Measurements from ENCODE around the gene C1RL.

C1RL gene

GRCh38 chr12:7102582-7102981, 6.4 kb downstream of the C1RL start:
- Histone ChIP-seq H3K36me3 (ENCODE audit: control insufficient read depth, insufficient read depth, low read length) (peaks cover 5% of the 10 kb centered on the region), H3K9me3 (ENCODE audit: control insufficient read depth, low read length) (peaks cover 11% of the 10 kb centered on the region), H3K4me1 (ENCODE audit: control insufficient read depth, insufficient read depth, low read length, poor library complexity, severe bottlenecking) (no peaks in the 10 kb centered on the region), H3K4me3 (ENCODE audit: extremely low read depth, insufficient read depth, low read length, poor library complexity, severe bottlenecking) (no peak overlapping the region), H3K27ac (ENCODE audit: low read depth, low read length, severe bottlenecking) (no peak overlapping the region)
- 87 to 96% methylated on average over 3 of the region's 3 CpGs for WGBS, 2 experiments (ENCODE audit: insufficient coverage in 2 of 2)

- peaks cover 5% of the 10 kb centered on the region for H3K36me3 ChIP-seq (ENCODE audit: control insufficient read depth, insufficient read depth, low read length)
- no peak overlapping the region for H3K4me3 ChIP-seq (ENCODE audit: extremely low read depth, insufficient read depth, low read length, poor library complexity, severe bottlenecking)
- WGBS, 2 experiments (ENCODE audit: insufficient coverage in 2 of 2), result 80 to 95% methylated on average over 6 to 9 of the region's 10 CpGs
- H3K27ac ChIP-seq (ENCODE audit: low read depth, low read length, severe bottlenecking), result no peak overlapping the region
- H3K4me1 ChIP-seq (ENCODE audit: control insufficient read depth, insufficient read depth, low read length, poor library complexity, severe bottlenecking), result no peaks in the 10 kb centered on the region
- H3K9me3 ChIP-seq (ENCODE audit: control insufficient read depth, low read length), result peaks cover 11% of the 10 kb centered on the region
These were observed 7.3 kb downstream of the C1RL start for GRCh38 chr12:7101694-7102131.

DNA sequence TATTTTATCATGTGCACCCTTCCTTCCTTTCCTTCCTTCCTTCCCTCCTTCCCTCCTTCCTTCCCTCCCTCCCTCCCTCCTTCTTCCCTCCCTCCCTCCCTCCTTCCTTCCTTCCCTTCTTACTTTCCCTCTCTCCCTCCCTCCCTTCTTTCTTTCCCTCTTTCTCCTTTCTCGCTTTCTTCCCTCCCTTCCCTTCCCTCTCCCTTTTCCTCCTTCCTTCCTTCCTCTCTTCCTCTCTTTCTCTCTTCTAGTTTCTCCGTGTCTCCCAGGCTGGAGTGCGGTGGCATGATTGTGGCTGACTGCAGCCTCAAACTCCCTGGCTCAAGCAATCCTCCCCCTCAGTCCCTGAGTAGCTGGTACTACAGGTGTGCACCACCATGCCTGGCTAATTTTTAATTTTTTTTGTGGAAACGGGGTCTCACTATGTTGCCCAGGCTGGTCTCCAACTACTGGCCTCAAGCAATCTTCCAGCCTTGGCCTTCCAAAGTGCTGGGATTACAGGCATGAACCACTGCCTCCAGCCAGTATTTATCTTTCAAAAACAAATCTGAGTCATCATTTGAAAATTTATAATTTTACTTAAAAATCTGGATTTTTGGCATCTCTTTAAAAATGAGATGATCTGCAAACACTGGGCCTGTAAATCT, 7.8 kb downstream of the C1RL start:
- peaks cover 8% of the 10 kb centered on the region for H3K9me3 ChIP-seq (ENCODE audit: control insufficient read depth, low read length)
- WGBS, 2 experiments (ENCODE audit: insufficient coverage in 2 of 2), result 88 to 90% methylated on average over 3 to 4 of the region's 4 CpGs
- H3K4me1 ChIP-seq (ENCODE audit: control insufficient read depth, insufficient read depth, low read length, poor library complexity, severe bottlenecking), result no peaks in the 10 kb centered on the region
- no peak overlapping the region for H3K27ac ChIP-seq (ENCODE audit: low read depth, low read length, severe bottlenecking)
- no peak overlapping the region for H3K4me3 ChIP-seq (ENCODE audit: extremely low read depth, insufficient read depth, low read length, poor library complexity, severe bottlenecking)
- peaks cover 5% of the 10 kb centered on the region for H3K36me3 ChIP-seq (ENCODE audit: control insufficient read depth, insufficient read depth, low read length)

GRCh38 chr12:7100239-7100638, 8.8 kb downstream of the C1RL start:
- no peak overlapping the region for H3K4me3 ChIP-seq (ENCODE audit: extremely low read depth, insufficient read depth, low read length, poor library complexity, severe bottlenecking)
- H3K9me3 ChIP-seq (ENCODE audit: control insufficient read depth, low read length), result no peaks in the 10 kb centered on the region
- peaks cover 5% of the 10 kb centered on the region for H3K36me3 ChIP-seq (ENCODE audit: control insufficient read depth, insufficient read depth, low read length)
- no peaks in the 10 kb centered on the region for H3K4me1 ChIP-seq (ENCODE audit: control insufficient read depth, insufficient read depth, low read length, poor library complexity, severe bottlenecking)
- 96 to 100% methylated on average over 1 to 3 of the region's 4 CpGs for WGBS, 2 experiments (ENCODE audit: insufficient coverage in 2 of 2)
- no peak overlapping the region for H3K27ac ChIP-seq (ENCODE audit: low read depth, low read length, severe bottlenecking)

GRCh38 chr12:7099290-7099996, 9.6 kb downstream of the C1RL start:
- no peaks in the 10 kb centered on the region for H3K4me1 ChIP-seq (ENCODE audit: control insufficient read depth, insufficient read depth, low read length, poor library complexity, severe bottlenecking)
- no peak overlapping the region for H3K27ac ChIP-seq (ENCODE audit: low read depth, low read length, severe bottlenecking)
- peaks cover 5% of the 10 kb centered on the region for H3K36me3 ChIP-seq (ENCODE audit: control insufficient read depth, insufficient read depth, low read length)
- 86 to 92% methylated on average over 8 to 9 of the region's 9 CpGs for WGBS, 2 experiments (ENCODE audit: insufficient coverage in 2 of 2)
- no peaks in the 10 kb centered on the region for H3K9me3 ChIP-seq (ENCODE audit: control insufficient read depth, low read length)
- no peak overlapping the region for H3K4me3 ChIP-seq (ENCODE audit: extremely low read depth, insufficient read depth, low read length, poor library complexity, severe bottlenecking)

- 91 to 95% methylated on average over 18 of the region's 19 CpGs for WGBS, 2 experiments (ENCODE audit: insufficient coverage in 2 of 2)
- no peaks in the 10 kb centered on the region for H3K4me1 ChIP-seq (ENCODE audit: control insufficient read depth, insufficient read depth, low read length, poor library complexity, severe bottlenecking)
- no peak overlapping the region for H3K4me3 ChIP-seq (ENCODE audit: extremely low read depth, insufficient read depth, low read length, poor library complexity, severe bottlenecking)
- H3K9me3 ChIP-seq (ENCODE audit: control insufficient read depth, low read length), result no peaks in the 10 kb centered on the region
- no peak overlapping the region for H3K27ac ChIP-seq (ENCODE audit: low read depth, low read length, severe bottlenecking)
- peaks cover 5% of the 10 kb centered on the region for H3K36me3 ChIP-seq (ENCODE audit: control insufficient read depth, insufficient read depth, low read length)
These were observed 12.0 kb downstream of the C1RL start for GRCh38 chr12:7096979-7097378.

DNA sequence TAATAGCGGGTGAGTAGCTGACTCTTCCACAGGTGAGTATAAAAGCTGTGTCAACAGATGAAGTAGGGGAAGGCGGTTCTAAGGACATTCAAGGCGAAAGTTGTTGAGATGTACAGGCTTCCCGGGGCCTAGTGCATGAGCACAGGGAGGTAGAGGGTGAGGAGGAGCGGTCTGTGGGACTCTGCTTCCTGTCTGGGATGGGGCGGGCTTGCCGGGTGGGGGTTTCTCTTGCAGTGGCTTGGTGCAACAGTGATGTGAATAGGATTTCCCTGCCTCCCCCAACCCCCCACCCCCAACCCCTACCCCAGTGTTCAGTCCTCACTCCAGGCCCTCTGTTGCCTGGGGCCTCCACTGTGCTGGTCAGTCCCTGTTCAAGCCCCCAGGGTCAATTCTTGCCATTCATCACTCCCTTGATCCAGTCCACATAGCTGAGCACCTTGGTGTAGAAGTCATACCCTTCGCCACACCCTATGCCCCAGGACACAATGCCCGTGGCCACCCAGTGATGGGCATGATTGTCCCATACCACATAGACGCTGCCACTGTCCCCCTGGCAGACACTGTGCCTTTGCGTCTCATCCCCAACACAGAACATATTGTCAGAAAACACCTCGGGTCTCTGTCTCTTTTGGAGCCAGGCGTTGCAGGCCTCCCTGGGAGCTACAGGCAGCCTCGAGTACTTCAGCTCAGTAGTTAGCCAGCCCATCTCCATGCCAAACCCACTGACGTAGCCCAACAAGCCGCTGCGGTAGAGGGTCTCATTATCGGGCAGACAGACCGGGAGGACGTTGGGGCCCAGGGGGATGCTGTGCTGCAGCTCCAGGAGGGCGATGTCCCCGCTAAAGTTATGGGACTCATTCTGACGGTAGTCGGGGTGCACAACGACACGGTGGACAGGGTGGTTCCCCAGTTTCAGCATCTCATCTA, 12.7 kb downstream of the C1RL start:
- Histone ChIP-seq H3K36me3 (ENCODE audit: control insufficient read depth, insufficient read depth, low read length) (peaks cover 5% of the 10 kb centered on the region), H3K9me3 (ENCODE audit: control insufficient read depth, low read length) (no peaks in the 10 kb centered on the region), H3K4me3 (ENCODE audit: extremely low read depth, insufficient read depth, low read length, poor library complexity, severe bottlenecking) (no peak overlapping the region), H3K27ac (ENCODE audit: low read depth, low read length, severe bottlenecking) (no peak overlapping the region), H3K4me1 (ENCODE audit: control insufficient read depth, insufficient read depth, low read length, poor library complexity, severe bottlenecking) (no peaks in the 10 kb centered on the region)
- 94 to 95% methylated on average over 21 to 22 of the region's 26 CpGs for WGBS, 2 experiments (ENCODE audit: insufficient coverage in 2 of 2)

GRCh38 chr12:7093892-7094291, 15.1 kb downstream of the C1RL start:
- H3K9me3 ChIP-seq (ENCODE audit: control insufficient read depth, low read length), result no peaks in the 10 kb centered on the region
- no peaks in the 10 kb centered on the region for H3K36me3 ChIP-seq (ENCODE audit: control insufficient read depth, insufficient read depth, low read length)
- 87 to 96% methylated on average over 7 to 10 of the region's 10 CpGs for WGBS, 2 experiments (ENCODE audit: insufficient coverage in 2 of 2)
- H3K4me1 ChIP-seq (ENCODE audit: control insufficient read depth, insufficient read depth, low read length, poor library complexity, severe bottlenecking), result no peaks in the 10 kb centered on the region
- H3K27ac ChIP-seq (ENCODE audit: low read depth, low read length, severe bottlenecking), result no peak overlapping the region
- H3K4me3 ChIP-seq (ENCODE audit: extremely low read depth, insufficient read depth, low read length, poor library complexity, severe bottlenecking), result no peak overlapping the region

DNA sequence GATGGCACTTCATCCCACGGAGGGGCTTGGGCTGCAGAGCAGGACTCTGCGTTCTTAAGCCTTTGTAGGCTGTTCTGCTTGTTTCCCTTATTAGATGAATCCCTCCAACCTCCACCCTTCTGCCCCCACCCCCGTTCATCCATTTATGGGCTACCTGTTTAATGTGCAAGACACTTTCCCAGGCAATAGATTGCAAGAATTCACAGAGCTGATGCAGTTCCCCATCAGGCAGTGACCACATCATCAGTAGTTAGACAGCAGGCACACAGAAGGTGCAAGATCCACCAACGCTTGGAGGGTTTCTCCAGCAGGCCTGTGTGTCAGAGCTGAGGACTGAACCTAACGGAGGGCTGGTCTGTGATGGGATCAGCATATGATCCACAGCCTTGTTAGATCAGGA, 15.5 kb downstream of the C1RL start:
- Histone ChIP-seq H3K4me3 (ENCODE audit: extremely low read depth, insufficient read depth, low read length, poor library complexity, severe bottlenecking) (no peak overlapping the region), H3K9me3 (ENCODE audit: control insufficient read depth, low read length) (no peaks in the 10 kb centered on the region), H3K4me1 (ENCODE audit: control insufficient read depth, insufficient read depth, low read length, poor library complexity, severe bottlenecking) (no peaks in the 10 kb centered on the region), H3K27ac (ENCODE audit: low read depth, low read length, severe bottlenecking) (no peak overlapping the region), H3K36me3 (ENCODE audit: control insufficient read depth, insufficient read depth, low read length) (no peaks in the 10 kb centered on the region)
- WGBS, 2 experiments (ENCODE audit: insufficient coverage in 2 of 2), result 89 to 94% methylated on average over 5 of the region's 5 CpGs

DNA sequence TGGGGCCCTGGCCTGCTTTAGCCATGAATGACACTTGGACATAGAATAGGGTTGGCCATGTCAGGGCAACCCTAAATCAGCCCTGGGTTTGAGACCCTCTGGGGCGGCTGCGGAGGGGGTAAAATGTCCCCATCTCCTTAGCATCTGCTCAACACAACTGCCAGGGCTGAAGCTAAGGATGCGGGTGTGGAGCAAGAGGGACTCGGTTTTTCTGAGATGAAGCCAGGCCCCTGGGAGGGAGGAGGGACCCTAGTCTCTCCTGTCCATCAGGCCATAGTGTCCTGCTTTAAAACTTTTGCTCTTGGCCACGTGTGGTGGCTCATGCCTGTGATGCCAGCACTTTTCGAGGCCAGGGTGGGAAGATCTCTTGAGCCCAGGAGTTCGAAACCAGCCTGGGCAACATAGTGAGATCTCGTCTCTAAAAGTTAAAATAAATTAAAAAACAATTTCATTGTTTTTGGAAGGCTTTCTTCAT, 16.0 kb downstream of the C1RL start:
- H3K4me1 ChIP-seq (ENCODE audit: control insufficient read depth, insufficient read depth, low read length, poor library complexity, severe bottlenecking), result no peaks in the 10 kb centered on the region
- WGBS, 2 experiments (ENCODE audit: insufficient coverage in 2 of 2), result 84 to 87% methylated on average over 5 of the region's 8 CpGs

More for the DNA sequence above, 16.0 kb downstream of the C1RL start:
- no peaks in the 10 kb centered on the region for H3K36me3 ChIP-seq (ENCODE audit: control insufficient read depth, insufficient read depth, low read length)
- no peak overlapping the region for H3K4me3 ChIP-seq (ENCODE audit: extremely low read depth, insufficient read depth, low read length, poor library complexity, severe bottlenecking)
- H3K9me3 ChIP-seq (ENCODE audit: control insufficient read depth, low read length), result no peaks in the 10 kb centered on the region
- H3K27ac ChIP-seq (ENCODE audit: low read depth, low read length, severe bottlenecking), result no peak overlapping the region

Measured in mesodermal cell (in vitro differentiated cells).